ENCODE results near the gene FOXL3.
"Not testable (repeated sequence)": the region's sequence is repeated elsewhere in the genome, so short reads cannot be mapped to it uniquely, and the experiment has no call there.

Gene FOXL3

GRCh38 chr7:261341-262250 is 28.4 kb upstream of the FOXL3 start:
- ChIA-PET CTCF (no interaction called here), POLR2A (no interaction called here)
- DNase-seq (ENCODE audit: extremely low spot score): no peak
- TF ChIP-seq LEF1 (IDR thresholded peaks at IDR 0.05; ENCODE audit: borderline replicate concordance) (no peak), NFRKB (IDR thresholded peaks at IDR 0.05) (no peak), SP1 (IDR thresholded peaks at IDR 0.05) (no peak), BHLHE40 (IDR thresholded peaks at IDR 0.05; ENCODE audit: borderline replicate concordance) (no peak), SUZ12 (IDR thresholded peaks at IDR 0.05) (no peak), FOXM1 (IDR thresholded peaks at IDR 0.05; ENCODE audit: borderline replicate concordance) (no peak), ZNF384 (IDR thresholded peaks at IDR 0.05) (no peak), FOXK2 (IDR thresholded peaks at IDR 0.05) (no peak)

- DNase-seq (ENCODE audit: extremely low spot score): no peak
- TF ChIP-seq BHLHE40 (IDR thresholded peaks at IDR 0.05; ENCODE audit: borderline replicate concordance): no peak
- ChIA-PET CTCF (no interaction called here), POLR2A (no interaction called here)
Measured at GRCh38 chr7:262251-262572, 27.8 kb upstream of the FOXL3 start.

- DNase-seq (ENCODE audit: extremely low spot score); CTCF ChIA-PET; POLR2A ChIA-PET: not testable (repeated sequence)
Measured at GRCh38 chr7:262631-263311, 27.2 kb upstream of the FOXL3 start.

DNA sequence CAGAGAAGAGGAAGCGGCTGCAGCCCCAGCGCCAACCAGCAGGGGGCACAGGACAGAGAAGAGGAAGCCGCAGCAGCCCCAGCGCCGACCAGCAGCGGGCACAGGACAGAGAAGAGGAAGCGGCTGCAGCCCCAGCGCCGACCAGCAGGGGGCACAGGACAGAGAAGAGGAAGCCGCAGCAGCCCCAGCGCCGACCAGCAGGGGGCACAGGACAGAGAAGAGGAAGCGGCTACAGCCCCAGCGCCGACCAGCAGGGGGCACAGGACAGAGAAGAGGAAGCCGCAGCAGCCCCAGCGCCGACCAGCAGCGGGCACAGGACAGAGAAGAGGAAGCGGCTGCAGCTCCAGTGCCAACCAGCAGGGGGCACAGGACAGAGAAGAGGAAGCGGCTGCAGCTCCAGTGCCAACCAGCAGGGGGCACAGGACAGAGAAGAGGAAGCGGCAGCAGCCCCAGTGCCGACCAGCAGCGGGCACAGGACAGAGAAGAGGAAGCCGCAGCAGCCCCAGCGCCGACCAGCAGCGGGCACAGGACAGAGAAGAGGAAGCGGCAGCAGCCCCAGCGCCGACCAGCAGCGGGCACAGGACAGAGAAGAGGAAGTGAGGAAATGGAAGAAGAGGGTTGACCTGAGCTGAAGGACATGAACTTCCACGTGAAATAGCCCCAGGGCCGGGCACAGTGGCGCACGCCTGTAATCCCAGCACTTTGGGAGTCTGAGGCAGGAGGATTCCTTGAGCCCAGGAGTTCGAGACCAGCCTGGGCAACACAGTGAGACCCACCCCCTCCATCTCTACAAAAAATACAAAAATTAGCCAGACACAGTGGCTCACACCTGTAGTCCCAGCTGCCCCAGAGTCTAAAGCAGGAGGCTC is 26.3 kb upstream of the FOXL3 start:
- DNase-seq (ENCODE audit: extremely low spot score); POLR2A ChIA-PET: not testable (repeated sequence)
- CTCF ChIA-PET: interaction anchor here (0.6 kb wide), 1 partner anchor 37 kb away, joined by 3 read pairs; no protein-coding TSS in a partner anchor

DNA sequence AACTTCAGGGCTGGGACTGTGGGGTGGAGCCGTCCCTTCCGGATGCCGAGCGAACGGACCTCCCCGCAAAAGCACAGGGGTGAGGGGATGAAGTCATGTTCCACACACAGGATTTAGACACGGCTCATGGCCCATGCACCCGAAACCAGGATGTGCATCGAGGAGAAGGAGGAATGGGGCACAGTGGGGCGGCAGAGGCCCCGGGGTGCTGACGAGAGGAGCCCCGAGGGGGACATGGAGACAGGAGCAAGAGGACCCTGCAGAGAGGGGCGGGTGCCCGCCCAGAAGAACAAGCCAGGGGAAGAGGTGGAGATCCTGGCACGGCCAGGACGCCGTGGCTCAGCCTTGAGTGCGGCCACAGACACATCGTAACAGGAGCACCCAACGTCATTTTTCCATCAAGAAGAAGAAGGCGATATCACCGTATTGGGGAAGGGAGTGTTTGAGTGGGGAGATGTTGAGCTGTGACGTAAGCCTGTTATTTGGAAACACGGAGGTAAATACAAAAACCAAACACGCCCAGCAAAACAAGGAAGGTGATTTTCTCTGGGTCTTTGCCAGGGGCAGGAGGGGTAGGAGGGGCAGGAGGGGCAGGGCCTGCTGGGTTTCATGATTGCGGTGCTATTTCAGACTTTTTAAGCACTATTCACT is 25.3 kb upstream of the FOXL3 start:
- DNase-seq (ENCODE audit: extremely low spot score): no peak
- ChIA-PET CTCF (interaction anchor here (0.6 kb wide), 1 partner anchor 38 kb away, joined by 3 read pairs; no protein-coding TSS in a partner anchor), POLR2A (no interaction called here)
- TF ChIP-seq L3MBTL2 (conservative IDR thresholded peaks at IDR 0.05) (no peak), LEF1 (IDR thresholded peaks at IDR 0.05; ENCODE audit: borderline replicate concordance) (no peak), SP1 (IDR thresholded peaks at IDR 0.05) (no peak)

DNA sequence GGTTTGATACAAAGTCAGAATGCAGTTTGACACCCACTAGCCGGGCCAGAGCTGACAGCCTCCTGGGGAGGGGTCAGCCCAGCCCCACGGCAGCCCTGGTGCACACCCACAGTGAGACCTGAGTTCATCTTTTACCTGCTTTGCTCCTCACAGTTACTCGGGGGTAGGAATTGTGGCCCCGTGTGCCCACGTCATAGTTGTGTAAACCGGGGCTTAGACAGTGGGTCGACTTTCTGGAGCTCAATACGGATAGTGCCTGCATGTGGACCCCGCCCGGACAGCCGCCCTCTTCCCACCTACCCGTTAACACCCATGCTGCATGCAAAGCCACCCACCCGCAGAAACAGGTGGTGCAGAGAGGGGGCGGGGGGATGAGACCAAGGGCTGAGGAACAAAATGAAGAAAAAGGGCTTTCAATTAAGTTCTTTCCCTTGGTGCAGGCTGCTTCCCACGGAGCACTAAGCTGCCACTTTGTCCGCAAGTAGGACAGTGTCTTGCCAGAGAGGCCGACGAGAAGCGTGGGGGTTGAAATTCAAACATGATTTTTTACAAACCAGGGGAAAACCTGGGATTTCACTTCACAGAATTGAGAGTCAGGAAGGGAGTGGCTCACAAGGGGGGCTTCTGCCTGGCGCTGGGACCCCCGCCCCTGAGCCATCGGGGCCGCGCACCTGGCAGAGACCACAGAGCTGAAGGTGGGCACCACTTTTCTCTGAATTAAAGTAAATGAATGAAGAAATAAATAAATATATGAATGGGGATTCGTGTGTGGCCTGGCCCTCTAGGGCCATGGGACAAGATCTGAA is 24.6 kb upstream of the FOXL3 start:
- no peak for DNase-seq (ENCODE audit: extremely low spot score)
- ChIA-PET CTCF (no interaction called here), POLR2A (no interaction called here)
- TF ChIP-seq PKNOX1 (IDR thresholded peaks at IDR 0.05) (no peak), TARDBP (IDR thresholded peaks at IDR 0.05) (no peak)

DNA sequence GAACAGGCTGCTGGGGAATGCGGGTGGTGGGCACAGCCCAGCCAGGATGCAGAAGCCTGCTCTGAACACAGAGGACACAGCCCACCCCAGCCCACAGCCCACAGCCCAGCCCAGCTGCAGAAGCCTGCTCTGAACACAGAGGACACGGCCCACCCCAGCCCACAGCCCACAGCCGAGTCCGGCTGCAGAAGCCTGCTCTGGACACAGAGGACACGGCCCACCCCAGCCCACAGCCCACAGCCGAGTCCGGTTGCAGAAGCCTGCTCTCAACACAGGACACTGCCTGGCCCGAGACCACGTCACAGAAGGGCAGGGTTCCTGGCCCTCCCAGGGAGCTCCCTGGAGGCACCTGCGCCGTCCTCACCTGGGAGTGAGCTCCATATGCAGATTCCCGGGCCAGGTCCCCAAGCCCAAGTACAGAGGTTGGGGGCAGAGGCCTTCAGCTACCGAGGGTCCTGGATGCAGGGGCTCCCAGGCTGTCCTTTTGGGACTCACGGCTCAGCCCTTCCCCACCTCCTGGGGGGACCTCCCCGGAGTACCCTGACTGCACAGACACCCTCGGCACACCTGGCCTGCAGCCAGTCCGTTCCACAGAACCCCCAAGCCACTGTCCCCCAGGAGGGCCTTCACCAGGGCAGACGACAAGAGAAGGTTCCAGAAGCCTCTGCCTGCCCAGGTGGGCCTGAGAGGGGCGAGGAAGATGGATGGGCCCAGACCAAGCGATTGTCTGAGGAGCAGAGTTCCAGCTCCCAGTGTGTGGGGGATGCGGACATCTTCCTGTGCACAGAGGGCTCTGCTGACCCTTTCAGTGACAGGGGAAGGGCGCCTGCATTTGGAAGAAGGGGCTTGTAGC is 23.7 kb upstream of the FOXL3 start:
- POLR2A ChIA-PET: no interaction called here
- no peak for DNase-seq (ENCODE audit: extremely low spot score)
- CTCF ChIA-PET: no interaction called here
- no peak for TF ChIP-seq CTBP1 (IDR thresholded peaks at IDR 0.05; ENCODE audit: borderline replicate concordance)
- no peak for TF ChIP-seq SUZ12 (IDR thresholded peaks at IDR 0.05)
- no peak for TF ChIP-seq TARDBP (IDR thresholded peaks at IDR 0.05)
- no peak for TF ChIP-seq FOXM1 (IDR thresholded peaks at IDR 0.05; ENCODE audit: borderline replicate concordance)
- TF ChIP-seq L3MBTL2 (conservative IDR thresholded peaks at IDR 0.05): no peak
- no peak for TF ChIP-seq NFRKB (IDR thresholded peaks at IDR 0.05)
- TF ChIP-seq FOXA1 (IDR thresholded peaks at IDR 0.05): no peak
- TF ChIP-seq HDGF (IDR thresholded peaks at IDR 0.05; ENCODE audit: borderline replicate concordance): no peak

All from HEK293T (cell line).